Tibial nerve (tissue), 4 donors: ENCODE results near the gene DOK3. TPM values are rescaled to one million over a fixed set of nuclear protein-coding genes. Genes with fewer than 3 reads are reported as not detected.
"Not testable (repeated sequence)": the region's sequence is repeated elsewhere in the genome, so short reads cannot be mapped to it uniquely, and the experiment has no call there.

ENCODE experiments used
- DNase-seq, 2 donors: peaks; one replicate each; pipeline ENCODE4 v3.0.0-alpha.2; 2019; ENCODE audit warnings: low spot score in 2 of 2
- H3K27ac ChIP-seq, 4 donors: fragments of 200-600 bp; sonication (generic) in 3 of 4; one replicate each; pipeline ENCODE4 v1.5.1; 2017 to 2019; ENCODE audit warnings: mild to moderate bottlenecking in 1 of 4
- H3K27me3 ChIP-seq, 2 donors: fragments of 200-600 bp; sonication (generic) in 1 of 2; one replicate each; pipeline versions ENCODE4 v1.5.1 to v1.6.0; 2017 to 2019
- H3K36me3 ChIP-seq, 3 donors: fragments of 200-600 bp; sonication (generic); one replicate each; pipeline ENCODE4 v1.5.1; 2018 to 2019
- H3K4me1 ChIP-seq, 4 donors: fragments of 200-600 bp; sonication (generic) in 3 of 4; one replicate each; pipeline ENCODE4 v1.5.1; 2017 to 2019
- H3K4me3 ChIP-seq, 4 donors: fragments of 200-600 bp; sonication (generic) in 3 of 4; one replicate each; pipeline ENCODE4 v1.5.1; 2017 to 2019; ENCODE audit warnings: mild to moderate bottlenecking in 1 of 4, moderate library complexity in 1 of 4
- H3K9me3 ChIP-seq, 4 donors: fragments of 200-600 bp; sonication (generic) in 3 of 4; one replicate each; pipeline ENCODE4 v1.5.1; 2017 to 2019
- CTCF ChIP-seq, 5 experiments: fragments of 200-600 bp in 3 of 5; fragments of 450-650 bp in 2 of 5; sonication (generic) in 3 of 5; IDR thresholded peaks; one replicate each; pipeline ENCODE4 v1.5.1; 2016 to 2019; ENCODE audit warnings: antibody characterized with exemption in 5 of 5, mild to moderate bottlenecking in 3 of 5, moderate library complexity in 2 of 5
- EP300 ChIP-seq, 2 donors: sonication (generic); formaldehyde crosslinking; IDR thresholded peaks; one replicate each; pipeline ENCODE4 v1.6.1; 2017; ENCODE audit warnings: antibody characterized with exemption in 2 of 2, mild to moderate bottlenecking in 1 of 2
- POLR2A ChIP-seq, 2 donors: fragments of 450-650 bp; IDR thresholded peaks; one replicate each; pipeline ENCODE4 v1.6.1; 2017; ENCODE audit warnings: antibody characterized with exemption in 2 of 2, mild to moderate bottlenecking in 2 of 2, moderate library complexity in 2 of 2
- WGBS, 2 donors: methylation state at CpG; one replicate each; pipeline ENCODE4 v1.1.5; 2018; 5-methylcytosine and 5-hydroxymethylcytosine counted together
- total RNA-seq, 4 donors: library from RNA; depleted of rRNA; stranded (reverse); fragments of >200 nt; gene quantifications; one replicate each; pipeline ENCODE4 v1.1.0, GENCODE V29; 2016

Gene DOK3
- total RNA-seq, 4 donors from 2014 or later = 7.8 to 20.1 (median 11.5) TPM

GRCh38 chr5:177535125-177535524 lies 25.5 kb upstream of the DOK3 start:
- H3K4me1 ChIP-seq = peaks cover 0 to 42% (median 22%) of the 10 kb centered on the region in 4 donors
- H3K4me3 ChIP-seq = no peak overlapping the region
- no peaks in the 10 kb centered on the region for H3K27me3 ChIP-seq
- no peak for DNase-seq
- TF ChIP-seq CTCF (IDR thresholded peaks at IDR 0.05) (no peak), EP300 (IDR thresholded peaks at IDR 0.05) (no peak), POLR2A (IDR thresholded peaks at IDR 0.05) (no peak)
- 84 to 87% methylated on average over 7 of the region's 7 CpGs for WGBS, 2 donors
- no peaks in the 10 kb centered on the region for H3K9me3 ChIP-seq
- H3K36me3 ChIP-seq = peaks cover 0 to 73% (median 24%) of the 10 kb centered on the region in 3 donors
- H3K27ac ChIP-seq = no peak overlapping the region

- Histone ChIP-seq H3K4me1 (peaks cover 0 to 35% (median 19%) of the 10 kb centered on the region in 4 donors), H3K36me3 (peaks cover 0 to 80% (median 31%) of the 10 kb centered on the region in 3 donors)
- H3K9me3 ChIP-seq, H3K27me3 ChIP-seq, H3K27ac ChIP-seq, DNase-seq, H3K4me3 ChIP-seq: not testable (repeated sequence)
- WGBS, 2 donors = 95 to 96% methylated on average over 7 of the region's 7 CpGs
Measured at GRCh38 chr5:177534433-177534832, 24.8 kb upstream of the DOK3 start.

- Histone ChIP-seq H3K9me3 (no peaks in the 10 kb centered on the region), H3K4me3 (no peak overlapping the region), H3K36me3 (peaks cover 0 to 87% (median 43%) of the 10 kb centered on the region in 3 donors), H3K27ac (no peak overlapping the region), H3K27me3 (no peaks in the 10 kb centered on the region), H3K4me1 (peaks cover 0 to 5% (median under 1%) of the 10 kb centered on the region in 4 donors)
- DNase-seq = no peak
- TF ChIP-seq EP300 (IDR thresholded peaks at IDR 0.05) = no peak
- no peak for TF ChIP-seq POLR2A (IDR thresholded peaks at IDR 0.05)
- TF ChIP-seq CTCF (IDR thresholded peaks at IDR 0.05) = no peak
- WGBS, 2 donors = 89 to 93% methylated on average over 27 of the region's 27 CpGs
Measured at GRCh38 chr5:177531209-177531940, 21.7 kb upstream of the DOK3 start.

GRCh38 chr5:177530638-177531037 lies 21.0 kb upstream of the DOK3 start:
- Histone ChIP-seq H3K4me3 (no peak overlapping the region), H3K27ac (no peak overlapping the region), H3K36me3 (peaks cover 0 to 87% (median 39%) of the 10 kb centered on the region in 3 donors), H3K9me3 (no peaks in the 10 kb centered on the region), H3K4me1 (no peaks in the 10 kb centered on the region), H3K27me3 (no peaks in the 10 kb centered on the region)
- no peak for DNase-seq
- WGBS, 2 donors = 73 to 83% methylated on average over 3 of the region's 3 CpGs
- TF ChIP-seq CTCF (IDR thresholded peaks at IDR 0.05) (no peak), EP300 (IDR thresholded peaks at IDR 0.05) (no peak), POLR2A (IDR thresholded peaks at IDR 0.05) (no peak)

- no peak for TF ChIP-seq EP300 (IDR thresholded peaks at IDR 0.05)
- no peak for TF ChIP-seq CTCF (IDR thresholded peaks at IDR 0.05)
- no peak for TF ChIP-seq POLR2A (IDR thresholded peaks at IDR 0.05)
- Histone ChIP-seq H3K36me3 (peaks cover 2 to 97% (median 49%) of the 10 kb centered on the region in 3 donors), H3K4me3 (no peak overlapping the region), H3K4me1 (no peaks in the 10 kb centered on the region), H3K27me3 (no peaks in the 10 kb centered on the region), H3K9me3 (no peaks in the 10 kb centered on the region), H3K27ac (no peak overlapping the region)
- 82 to 87% methylated on average over 12 of the region's 12 CpGs for WGBS, 2 donors
- no peak for DNase-seq
Measured at GRCh38 chr5:177529247-177530203, 19.9 kb upstream of the DOK3 start.
